HG03103 (cell line): ENCODE data around the gene ATAD1.
A peak's percentile ranks its signal among the peaks of the same experiment; 100 is the strongest.
"Not testable (repeated sequence)": the region's sequence is repeated elsewhere in the genome, so short reads cannot be mapped to it uniquely, and the experiment has no call there.

Experiments used
- ATAC-seq: cut with Tn5 transposase; IDR thresholded peaks from one replicate; pipeline ENCODE4 v1.9.1; 2021; ENCODE audit warnings: low read depth; ENCODE audit not compliant: unreplicated experiment

ATAD1 gene, protein sequence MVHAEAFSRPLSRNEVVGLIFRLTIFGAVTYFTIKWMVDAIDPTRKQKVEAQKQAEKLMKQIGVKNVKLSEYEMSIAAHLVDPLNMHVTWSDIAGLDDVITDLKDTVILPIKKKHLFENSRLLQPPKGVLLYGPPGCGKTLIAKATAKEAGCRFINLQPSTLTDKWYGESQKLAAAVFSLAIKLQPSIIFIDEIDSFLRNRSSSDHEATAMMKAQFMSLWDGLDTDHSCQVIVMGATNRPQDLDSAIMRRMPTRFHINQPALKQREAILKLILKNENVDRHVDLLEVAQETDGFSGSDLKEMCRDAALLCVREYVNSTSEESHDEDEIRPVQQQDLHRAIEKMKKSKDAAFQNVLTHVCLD

DNA sequence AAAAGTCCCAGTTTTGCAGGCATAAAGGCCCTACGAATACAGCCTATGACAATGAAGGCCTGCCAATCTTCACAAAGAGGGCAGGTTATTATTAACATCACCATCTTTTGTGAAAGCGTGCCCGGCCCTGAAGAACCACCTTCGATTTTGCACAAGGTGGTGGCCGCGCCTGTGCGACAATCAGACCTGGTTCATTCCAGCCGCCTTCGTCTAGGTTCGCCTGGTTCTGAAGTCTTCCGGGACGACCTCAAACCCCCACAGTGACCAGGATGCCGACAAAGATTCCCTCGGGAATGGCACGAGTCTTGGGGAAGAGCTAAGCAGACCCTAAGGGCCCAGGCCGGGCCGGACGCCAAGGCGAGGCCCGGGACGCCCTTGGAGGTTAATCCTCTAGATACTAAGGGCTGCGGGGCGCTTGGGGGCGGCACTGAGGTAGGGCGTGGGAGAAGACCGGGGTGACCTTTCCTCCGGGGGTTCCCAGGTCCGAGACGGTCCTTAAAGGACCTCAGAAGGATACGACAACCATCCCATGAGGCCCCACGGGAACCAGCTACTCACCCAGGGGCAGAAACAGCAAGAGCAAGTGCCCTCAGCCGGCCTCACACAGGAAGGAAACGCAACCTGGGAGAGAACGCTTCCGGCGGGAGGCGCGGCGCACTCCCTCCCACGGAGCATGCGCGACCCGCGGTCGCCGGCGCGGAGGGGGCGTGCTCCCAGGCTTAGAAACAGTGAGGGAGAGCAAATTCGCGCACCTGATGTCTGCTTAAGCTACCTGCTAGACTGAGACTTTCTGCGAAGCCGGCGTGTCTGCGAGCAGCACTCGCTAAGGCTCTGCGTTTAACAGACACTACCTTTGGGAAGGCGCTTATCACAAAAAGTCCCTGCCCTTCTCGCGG, at the start of gene ATAD1:
Gene ATAD1, minus strand, starts transcription at position 618 of the 896 bp plus-strand sequence. CDS start 3,627 bp downstream, outside the sequence.
- peak; percentile 67 for ATAC-seq

DNA sequence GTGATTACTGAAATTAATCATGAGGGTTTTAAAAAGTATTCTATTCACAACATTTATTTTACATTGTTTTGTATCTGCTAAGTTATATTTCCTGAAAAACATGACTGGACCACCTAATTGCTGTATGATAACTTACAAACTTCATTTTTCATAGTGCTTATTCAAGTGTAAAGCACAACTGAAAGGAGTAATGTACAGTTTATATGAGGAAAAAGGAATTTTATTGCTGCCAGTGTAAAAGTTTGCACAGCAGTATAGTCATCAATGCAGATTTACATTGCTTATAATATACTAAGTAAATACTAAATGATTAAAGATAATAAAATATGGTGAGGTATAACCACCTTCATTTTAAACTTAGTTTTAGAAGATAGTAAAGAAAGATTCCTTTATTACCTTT, 49.4 kb upstream of the ATAD1 start:
- ATAC-seq = no peak

DNA sequence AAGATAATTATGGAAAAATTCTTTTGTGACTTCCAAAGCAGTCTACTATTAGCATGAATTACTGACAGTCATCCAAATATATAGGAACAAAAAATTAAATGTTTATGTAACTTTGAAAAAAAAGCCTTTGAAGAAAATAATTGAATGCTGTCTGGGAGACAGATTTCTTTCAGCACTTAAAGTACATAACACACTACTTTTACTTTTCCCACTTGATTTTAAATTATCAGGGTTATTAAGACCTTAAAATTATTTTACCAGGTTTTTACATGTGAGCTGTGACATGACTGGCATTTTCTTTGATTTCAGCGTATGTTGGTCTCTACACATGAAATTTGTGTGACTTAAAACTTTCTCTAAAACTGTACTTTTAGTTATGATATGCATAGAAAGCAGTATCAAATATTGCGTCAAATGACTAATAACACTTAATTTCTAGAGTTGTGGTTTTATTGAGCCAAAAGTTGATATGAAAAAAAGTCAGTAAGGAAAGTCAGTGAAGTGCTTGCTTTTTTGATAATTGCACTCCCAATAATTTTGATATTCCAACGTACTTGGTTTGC, 48.5 kb upstream of the ATAD1 start:
- no peak for ATAC-seq

DNA sequence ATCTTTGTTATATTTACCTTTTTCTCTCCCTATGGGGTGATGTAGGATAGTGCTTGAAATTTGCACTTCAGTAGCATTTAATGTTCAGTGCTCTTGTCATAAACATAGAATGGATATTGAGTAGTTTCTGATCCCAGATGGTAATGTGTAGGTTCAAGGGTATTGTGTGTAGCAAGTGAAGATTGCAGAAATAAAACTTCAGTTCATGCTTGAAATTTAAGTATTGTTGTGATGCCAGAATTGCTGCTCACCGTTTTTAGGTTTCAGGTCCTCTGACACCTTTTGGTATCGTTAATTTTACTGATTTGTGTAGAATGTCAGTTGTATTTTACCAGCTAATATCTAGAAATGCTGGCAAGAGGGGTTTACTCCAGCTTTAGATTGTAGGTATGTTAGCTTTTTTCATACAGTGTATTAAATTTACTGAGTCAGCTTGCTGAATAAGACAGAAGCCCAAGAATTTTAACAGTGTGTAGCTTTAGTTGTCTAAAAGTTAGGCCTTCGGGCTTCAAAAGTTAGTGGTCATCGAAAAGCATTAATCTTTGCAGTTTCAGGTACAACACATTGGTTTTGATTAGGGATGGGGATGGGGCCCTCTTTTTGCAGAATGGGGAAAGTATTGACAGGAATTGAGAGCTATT, 47.3 kb upstream of the ATAD1 start:
- ATAC-seq = no peak

DNA sequence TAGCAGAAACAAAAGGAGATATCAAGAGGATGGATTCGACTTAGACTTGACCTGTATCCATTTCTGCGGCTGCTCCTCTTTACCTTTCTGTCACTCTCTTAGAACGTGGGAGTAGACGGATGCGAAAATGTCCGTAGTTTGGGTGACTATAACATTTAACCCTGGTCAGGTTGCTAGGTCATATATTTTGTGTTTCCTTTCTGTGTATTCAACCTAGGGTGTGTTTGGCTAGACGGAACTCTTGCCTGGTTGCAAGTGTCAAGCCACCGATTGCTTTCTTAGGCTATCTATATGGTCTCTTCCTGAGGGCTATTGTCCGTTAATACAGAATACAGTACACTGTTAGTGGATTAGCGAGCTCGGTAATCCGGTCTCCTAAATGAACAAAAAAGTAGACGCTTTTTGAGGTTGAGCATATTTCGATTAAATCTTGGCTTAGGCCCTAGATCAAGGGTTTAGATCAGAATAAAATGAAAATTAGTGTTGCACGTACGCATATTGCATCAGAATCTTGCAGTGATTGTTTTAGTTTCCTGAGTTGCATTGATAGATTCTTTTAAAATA, 46.6 kb upstream of the ATAD1 start:
- ATAC-seq = no peak

DNA sequence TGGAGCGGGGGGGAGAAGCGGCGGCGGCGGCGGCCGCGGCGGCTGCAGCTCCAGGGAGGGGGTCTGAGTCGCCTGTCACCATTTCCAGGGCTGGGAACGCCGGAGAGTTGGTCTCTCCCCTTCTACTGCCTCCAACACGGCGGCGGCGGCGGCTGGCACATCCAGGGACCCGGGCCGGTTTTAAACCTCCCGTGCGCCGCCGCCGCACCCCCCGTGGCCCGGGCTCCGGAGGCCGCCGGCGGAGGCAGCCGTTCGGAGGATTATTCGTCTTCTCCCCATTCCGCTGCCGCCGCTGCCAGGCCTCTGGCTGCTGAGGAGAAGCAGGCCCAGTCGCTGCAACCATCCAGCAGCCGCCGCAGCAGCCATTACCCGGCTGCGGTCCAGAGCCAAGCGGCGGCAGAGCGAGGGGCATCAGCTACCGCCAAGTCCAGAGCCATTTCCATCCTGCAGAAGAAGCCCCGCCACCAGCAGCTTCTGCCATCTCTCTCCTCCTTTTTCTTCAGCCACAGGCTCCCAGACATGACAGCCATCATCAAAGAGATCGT, 46.0 kb upstream of the ATAD1 start:
- ATAC-seq = not testable (repeated sequence)

DNA sequence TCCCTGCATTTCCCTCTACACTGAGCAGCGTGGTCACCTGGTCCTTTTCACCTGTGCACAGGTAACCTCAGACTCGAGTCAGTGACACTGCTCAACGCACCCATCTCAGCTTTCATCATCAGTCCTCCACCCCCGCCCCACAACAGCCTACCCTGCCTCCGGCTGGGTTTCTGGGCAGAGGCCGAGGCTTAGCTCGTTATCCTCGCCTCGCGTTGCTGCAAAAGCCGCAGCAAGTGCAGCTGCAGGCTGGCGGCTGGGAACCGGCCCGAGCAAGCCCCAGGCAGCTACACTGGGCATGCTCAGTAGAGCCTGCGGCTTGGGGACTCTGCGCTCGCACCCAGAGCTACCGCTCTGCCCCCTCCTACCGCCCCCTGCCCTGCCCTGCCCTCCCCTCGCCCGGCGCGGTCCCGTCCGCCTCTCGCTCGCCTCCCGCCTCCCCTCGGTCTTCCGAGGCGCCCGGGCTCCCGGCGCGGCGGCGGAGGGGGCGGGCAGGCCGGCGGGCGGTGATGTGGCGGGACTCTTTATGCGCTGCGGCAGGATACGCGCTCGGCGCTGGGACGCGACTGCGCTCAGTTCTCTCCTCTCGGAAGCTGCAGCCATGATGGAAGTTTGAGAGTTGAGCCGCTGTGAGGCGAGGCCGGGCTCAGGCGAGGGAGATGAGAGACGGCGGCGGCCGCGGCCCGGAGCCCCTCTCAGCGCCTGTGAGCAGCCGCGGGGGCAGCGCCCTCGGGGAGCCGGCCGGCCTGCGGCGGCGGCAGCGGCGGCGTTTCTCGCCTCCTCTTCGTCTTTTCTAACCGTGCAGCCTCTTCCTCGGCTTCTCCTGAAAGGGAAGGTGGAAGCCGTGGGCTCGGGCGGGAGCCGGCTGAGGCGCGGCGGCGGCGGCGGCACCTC, 45.3 kb upstream of the ATAD1 start, which contains the start of the genes KLLN and PTEN:
Gene KLLN, minus strand, starts transcription at position 481 of the 891 bp plus-strand sequence. CDS start 1,046 bp downstream, outside the sequence.
Gene PTEN, plus strand, starts transcription at position 573 of the 891 bp plus-strand sequence. CDS start 845 bp downstream, outside the sequence.
- ATAC-seq = no peak

DNA sequence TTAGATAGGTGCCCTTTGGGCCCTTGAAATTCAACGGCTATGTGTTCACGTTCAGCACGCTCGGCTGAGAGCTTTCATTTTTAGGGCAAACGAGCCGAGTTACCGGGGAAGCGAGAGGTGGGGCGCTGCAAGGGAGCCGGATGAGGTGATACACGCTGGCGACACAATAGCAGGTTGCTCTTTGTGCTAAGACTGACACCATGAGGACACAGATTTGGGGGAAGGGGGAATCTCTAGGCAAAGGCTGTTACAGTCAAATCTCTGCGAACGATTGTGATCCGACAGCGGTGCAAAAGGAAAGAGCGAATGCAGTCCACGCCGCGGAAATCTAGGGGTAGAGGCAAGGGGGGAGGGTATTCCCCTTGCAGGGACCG, 44.6 kb upstream of the ATAD1 start:
- peak; percentile 7 for ATAC-seq

DNA sequence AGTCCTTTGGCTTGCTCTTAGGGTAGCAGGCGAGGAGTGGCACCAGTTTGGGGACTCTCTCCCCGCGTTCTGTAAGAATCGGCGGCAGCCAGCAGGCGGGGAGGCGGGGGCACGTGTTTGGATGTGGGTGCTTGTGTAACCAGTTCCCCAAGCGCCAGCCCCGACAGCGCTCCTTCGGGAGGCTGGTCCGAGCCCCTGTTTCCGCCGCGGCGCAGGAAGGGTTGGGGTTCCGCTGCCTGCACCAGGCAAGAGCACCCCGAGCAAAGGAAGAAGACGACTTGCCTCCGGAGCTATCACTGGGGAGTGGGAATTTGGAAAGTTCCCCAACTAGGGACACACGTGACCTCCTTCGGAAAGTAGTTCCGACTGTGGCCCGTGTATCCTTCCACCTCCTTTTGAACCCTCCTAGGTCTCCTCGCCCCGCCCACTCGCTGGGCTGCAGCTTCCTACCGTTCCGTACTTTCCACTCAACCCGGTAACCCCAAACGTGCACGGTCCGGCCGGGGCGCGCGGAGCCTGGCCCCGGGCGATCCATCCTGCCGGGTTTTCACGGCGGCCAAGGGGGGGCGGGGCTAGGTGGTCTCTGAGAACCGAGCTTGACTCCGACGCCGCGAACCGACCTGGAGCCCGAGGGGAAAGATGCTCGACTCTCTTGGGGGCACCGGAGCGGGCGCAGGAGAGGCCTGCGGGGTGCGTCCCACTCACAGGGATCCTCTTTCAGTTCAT, 44.1 kb upstream of the ATAD1 start:
- ATAC-seq = peak; percentile 43

DNA sequence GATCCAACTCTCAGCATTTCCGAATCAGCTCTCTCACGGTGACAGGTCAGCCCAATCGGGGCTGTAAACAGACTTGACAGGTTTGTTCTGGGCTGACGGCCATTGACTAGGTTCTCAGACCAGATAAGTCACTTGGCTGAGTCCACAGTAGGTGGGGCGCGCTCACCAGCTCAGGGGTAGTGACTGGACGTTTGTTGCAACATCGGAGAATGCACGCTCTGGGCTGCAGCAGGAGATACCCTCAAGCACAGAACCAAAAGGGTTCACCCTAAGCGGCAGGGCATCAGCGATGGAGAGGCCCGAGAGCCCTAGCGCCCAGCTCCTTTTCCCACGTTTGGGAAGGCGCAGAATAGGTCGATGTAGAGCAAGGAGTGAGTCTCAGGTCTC, 43.5 kb upstream of the ATAD1 start:
- peak; percentile 9 for ATAC-seq

DNA sequence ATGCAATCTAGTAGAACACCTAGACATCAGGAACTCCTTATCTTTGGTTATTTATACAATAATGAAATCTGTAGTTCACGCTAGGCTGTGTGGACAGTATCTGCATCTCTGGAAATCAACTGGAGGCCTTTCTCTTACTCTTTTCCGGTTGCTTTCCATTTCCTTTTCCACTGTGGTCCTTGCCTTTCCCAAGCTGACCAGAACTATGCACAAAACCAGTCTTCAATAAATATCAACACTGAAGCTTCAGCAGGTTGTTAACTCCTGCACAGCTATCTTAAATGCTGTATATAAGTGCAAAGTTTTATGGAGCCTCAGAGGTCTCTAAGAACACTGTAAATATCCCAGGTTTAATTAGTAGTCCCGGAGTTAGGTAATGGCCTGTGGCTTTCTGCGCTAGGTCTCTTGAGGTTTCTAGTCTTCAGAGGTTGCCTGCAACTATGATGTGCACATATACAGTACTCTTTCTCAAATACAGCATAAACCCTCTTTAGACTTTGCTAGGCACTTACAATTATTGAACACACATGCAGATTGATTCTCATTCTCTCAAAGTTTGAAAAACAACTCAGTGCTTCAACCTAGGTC, 42.9 kb upstream of the ATAD1 start:
- ATAC-seq = no peak

DNA sequence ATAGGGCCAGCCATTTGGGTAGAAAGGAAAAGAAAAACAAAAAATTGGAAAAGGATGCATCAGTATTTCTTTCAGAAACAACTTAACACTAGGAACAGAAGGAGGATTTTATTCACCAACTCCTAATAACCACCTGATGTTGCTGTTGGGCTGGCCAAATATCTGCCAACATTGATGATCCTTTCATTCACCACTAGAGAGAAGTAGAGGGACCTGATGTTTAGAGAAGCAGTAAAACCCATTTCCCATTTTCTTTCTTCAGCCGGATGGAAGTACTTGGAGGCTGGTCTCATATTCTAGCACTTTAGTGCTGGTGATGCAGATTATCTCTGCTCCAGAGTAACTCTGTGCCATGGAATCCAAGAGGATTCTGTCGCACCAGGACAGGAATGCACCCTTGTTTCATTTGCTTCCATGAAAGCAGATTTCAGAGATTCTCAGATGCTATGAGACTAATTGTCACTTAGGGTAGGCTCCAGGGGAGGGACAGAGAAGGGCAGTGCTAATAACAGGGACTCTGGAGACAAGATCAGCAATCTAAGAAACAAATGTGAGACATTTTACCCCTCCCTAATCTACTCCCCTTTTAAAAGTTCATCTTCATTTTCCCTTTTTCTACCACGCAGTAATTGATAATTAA, 42.2 kb upstream of the ATAD1 start:
- ATAC-seq = no peak

DNA sequence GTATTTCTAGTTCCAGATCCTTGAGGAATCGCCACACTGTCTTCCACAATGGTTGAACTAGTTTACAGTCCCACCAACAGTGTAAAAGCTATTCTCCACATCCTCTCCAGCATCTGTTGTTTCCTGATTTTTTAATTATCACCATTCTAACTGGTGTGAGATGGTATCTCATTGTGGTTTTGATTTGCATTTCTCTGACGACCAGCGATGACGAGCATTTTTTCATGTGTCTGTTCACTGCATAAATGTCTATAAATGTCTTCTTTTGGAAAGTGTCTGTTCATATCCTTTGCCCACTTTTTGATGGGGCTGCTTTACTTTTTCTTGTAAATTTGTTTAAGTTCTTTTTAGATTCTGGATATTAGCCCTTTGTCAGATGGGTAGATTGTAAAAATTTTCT, 37.6 kb upstream of the ATAD1 start:
- not testable (repeated sequence) for ATAC-seq

DNA sequence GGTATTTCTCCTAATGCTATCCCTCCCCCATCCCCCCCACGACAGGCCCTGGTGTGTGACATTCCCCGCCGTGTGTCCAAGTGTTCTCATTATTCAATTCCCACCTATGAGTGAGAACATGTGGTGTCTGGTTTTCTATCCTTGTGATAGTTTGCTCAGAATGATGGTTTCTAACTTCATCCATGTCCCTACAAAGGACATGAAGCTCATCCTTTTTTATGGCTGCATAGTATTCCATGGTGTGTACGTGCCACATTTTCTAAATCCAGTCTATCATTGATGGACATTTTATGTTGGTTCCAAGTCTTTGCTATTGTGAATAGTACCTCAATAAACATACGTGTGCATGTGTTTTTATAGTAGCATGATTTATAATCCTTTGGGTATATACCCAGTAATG, 37.2 kb upstream of the ATAD1 start:
- ATAC-seq = not testable (repeated sequence)

DNA sequence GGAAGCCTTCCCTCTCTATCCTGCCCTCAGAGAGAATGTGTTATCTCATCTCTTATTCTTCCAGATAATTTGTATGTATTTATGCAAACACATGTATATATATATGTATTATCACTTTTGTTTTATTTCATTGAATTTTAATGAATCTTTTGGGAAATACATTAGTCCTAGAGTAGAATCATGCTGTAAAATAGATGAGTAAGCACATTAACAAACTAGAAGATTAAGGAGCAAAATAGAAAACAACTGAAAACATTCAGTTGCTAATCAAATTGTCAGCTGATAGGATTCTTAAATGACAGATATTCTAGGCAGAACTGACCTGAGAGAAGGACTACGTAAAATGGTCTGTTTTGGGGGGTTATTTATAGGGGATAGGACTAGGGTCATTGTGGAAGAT, 34.1 kb upstream of the ATAD1 start:
- no peak for ATAC-seq

DNA sequence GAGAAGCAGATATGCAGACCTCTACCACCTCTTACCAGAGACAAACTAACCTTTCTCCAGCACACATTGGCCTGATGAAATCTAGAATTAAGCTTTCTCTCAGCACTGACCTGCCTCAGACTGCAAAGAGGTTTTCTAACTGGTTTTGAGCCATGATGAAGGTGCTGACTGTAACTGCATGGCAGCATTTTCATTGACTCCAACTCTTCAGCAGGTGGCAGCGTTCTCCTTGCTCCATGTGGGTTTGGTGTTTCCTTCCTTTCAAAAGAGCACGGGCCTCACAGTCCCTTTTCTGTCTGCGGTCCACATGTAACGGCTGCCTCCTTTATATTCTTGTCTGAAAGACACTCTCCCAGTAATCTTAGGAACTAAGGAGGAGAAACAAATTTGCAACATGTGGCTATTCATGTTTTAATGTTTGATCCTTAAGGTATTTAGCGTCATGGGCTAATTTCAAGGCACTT, 32.7 kb upstream of the ATAD1 start:
- no peak for ATAC-seq

DNA sequence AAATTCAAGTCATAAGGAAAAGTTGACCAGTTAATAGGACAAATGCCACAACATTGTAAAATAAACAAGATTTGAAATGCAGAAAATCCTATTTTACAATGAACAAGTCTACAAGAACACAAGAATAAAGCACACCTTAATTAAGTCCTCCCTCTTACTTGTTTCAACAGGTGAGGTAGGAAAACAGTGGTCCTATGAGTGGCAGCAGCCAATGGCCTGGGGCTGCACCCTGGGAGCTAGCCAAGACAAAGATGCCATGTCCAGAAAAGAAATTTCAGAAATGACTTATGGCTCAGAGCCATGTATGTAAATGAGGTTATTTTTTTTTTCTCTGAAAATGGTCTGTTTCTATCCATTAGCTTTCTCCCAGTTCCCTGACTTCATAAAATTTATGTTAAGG, 31.0 kb upstream of the ATAD1 start:
- ATAC-seq = no peak
